Stimulated activated CD4-positive, alpha-beta T cell treated with anti-CD3 and anti-CD28 coated beads, TNF-alpha, amount 100 ng/mL, for 4 hours (primary cell): Measurements from ENCODE around the gene RPL9.
"Not testable (repeated sequence)": the region's sequence is repeated elsewhere in the genome, so short reads cannot be mapped to it uniquely, and the experiment has no call there.

Experiments
- DNase-seq, 3 experiments: peaks; one replicate each; pipeline ENCODE4 v3.0.0-alpha.2; 2020; ENCODE audit warnings: low read depth in 3 of 3

Gene RPL9

GRCh38 chr4:39458505-39459300 lies at the start of gene RPL9, which contains the start of gene LIAS:
TSS of gene RPL9 (minus strand) at chr4:39458922. CDS start at chr4:39458439, 483 bp downstream.
TSS of gene LIAS (plus strand) at chr4:39459056. CDS start at chr4:39459118, 62 bp downstream.
- peak; percentile 76 to 88 (median 87) for DNase-seq

GRCh38 chr4:39505581-39505980 lies 46.9 kb upstream of the RPL9 start:
- no peak for DNase-seq

DNA sequence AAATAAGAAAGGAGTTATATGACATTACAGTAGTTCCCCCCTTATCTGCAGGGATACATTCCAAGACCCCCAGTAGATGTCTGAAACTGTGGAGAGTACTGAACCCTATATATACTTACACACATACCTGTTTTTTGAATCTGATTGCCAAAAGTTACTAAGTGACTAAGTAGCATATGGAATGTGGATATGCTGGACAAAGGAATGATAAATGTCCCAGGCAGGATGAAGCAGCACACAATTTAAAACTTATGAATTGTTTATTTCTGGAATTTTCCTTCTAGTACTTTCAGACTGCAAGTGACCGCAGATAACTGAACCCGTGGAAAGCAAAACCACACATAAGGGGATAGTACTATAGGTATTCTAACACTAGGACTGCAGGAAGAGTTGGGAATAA lies 45.8 kb upstream of the RPL9 start:
- DNase-seq: no peak

- not testable (repeated sequence) for DNase-seq
These were observed 43.9 kb upstream of the RPL9 start for GRCh38 chr4:39502664-39503035.

DNA sequence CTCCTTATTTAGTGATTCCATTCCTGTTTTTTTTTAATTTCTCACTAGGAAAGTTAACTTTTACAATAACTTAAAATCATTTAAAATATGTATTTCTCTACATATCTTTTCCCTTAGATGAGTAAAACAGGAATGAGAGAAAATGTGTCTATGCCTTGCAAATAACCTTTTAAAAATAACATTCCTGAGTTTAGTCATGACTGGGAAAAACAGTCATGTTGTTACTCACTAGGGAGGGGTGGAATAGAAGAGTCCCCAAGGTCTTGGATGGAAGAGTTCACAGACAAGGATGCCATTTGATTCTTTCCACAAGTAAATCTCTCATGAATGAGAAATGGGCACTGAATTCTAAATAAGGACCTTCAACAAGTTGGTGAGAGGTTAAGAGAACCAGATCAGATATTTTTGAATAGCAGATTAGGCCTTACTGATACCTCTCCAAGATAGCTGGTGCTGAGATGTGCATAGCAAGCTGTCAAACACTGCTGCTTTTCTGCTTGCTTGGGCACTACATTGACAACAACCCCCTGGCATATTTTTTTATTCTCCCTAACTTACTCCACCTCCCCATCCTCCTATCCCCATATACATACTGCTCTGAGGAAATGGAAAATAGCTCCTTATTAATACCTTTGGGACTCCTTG lies 43.4 kb upstream of the RPL9 start:
- DNase-seq: no peak

DNA sequence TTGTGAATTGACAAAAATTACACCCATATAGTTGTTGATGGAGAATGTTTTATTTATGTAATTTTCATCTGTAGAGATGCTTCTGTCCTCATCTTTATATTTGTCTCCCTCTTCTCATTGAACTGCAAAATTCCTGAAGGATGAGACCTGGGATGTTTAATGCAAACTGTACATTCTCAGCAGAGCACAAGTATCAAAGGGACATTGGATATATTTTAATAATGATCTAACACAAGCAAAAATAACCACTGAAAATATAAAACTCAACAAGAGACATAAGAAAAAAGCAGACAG lies 40.0 kb upstream of the RPL9 start:
- DNase-seq: no peak

DNA sequence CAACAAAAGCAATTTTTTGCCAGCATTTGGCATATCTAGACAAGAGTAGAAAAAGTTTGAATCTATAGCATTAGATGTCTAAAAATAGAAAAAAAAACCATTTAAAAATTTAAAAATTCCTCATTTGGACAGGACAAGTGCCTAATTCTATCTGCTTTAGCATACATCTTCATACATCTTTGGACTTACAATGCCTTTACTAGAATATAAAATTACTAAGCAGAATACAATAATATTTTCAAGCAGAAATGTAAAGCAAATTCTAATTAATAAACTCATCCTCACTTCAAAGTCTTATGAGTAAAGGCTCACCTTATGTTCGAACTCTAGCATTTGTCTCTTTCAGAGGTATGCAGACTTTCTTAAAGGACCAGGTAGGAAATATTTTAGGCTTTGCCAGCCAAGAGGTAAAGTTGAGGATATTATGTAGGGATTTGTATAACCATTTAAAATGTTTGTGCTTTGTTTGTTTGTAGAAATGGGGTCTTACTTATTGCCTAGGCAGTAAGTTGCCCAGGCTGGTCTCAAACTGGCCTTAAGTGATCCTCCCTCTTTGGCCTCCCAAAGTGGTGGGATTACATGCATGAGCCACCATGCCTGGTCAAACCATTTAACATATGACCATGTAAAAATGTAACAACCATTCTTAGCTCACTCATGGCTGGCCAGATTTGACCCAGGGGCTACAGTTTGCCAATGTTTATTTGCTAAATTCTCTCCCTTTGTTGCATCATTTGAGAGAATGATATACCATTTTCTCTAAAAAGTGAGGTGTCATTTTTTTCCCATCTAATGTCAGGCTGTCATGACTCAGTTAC lies 39.4 kb upstream of the RPL9 start:
- no peak for DNase-seq

- no peak for DNase-seq
These were observed 36.9 kb upstream of the RPL9 start for GRCh38 chr4:39495446-39496213.

GRCh38 chr4:39494354-39494753 lies 35.6 kb upstream of the RPL9 start:
- no peak for DNase-seq

DNA sequence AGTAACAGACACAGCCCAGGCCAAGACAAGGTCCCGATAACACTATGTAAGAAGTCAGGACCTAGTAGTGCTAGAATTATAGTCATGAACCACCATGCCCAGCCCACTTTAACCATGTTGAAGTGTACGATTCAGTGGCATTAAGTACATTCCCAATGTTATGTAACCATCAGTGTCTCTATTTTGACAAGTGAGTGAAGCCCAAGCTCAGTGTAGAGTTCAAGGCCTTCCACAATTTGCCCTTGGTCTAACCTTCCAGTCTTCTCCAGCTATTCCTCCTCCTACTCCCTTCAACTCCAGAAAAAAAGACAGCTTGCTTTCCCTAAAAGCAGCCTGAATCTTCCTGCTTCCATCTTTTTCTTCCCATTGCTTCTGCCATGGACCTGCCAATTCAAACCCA lies 31.6 kb upstream of the RPL9 start:
- DNase-seq: no peak

DNA sequence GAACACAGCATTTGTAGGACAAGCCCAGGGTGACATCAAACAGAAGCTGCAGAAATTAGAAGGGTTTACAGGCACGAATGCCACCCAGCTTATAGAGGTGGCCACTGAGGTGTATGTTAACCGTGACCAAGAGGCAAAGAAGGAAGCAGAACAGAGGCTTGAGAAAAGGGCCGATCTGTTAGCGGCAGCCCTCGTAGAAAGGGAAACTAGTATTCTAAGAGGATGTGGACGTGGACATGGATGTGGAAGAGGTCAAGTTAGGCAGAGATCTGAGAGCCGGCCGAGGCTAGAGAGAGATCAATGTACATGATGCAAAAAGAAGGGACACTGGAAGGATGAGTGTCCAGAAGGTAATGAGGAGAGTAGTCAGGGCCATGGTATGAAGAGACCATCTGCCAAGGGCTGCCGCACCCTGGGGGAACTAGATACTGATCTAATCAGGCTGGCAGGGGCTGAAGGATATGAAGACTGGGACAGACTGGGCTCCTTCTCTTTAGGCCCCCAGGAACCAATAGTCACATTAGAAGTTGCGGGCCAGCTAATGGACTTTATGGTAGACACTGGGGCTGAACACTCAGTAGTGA lies 27.6 kb upstream of the RPL9 start:
- DNase-seq: no peak

- DNase-seq: no peak
These were observed 26.0 kb upstream of the RPL9 start for GRCh38 chr4:39484582-39485272.

- no peak for DNase-seq
These were observed 22.4 kb upstream of the RPL9 start for GRCh38 chr4:39480902-39481695.

- DNase-seq: no peak
These were observed 21.5 kb upstream of the RPL9 start for GRCh38 chr4:39480251-39480650.

GRCh38 chr4:39476187-39476895 lies 17.6 kb upstream of the RPL9 start:
- no peak for DNase-seq

GRCh38 chr4:39472396-39472795 lies 13.7 kb upstream of the RPL9 start:
- DNase-seq: no peak

DNA sequence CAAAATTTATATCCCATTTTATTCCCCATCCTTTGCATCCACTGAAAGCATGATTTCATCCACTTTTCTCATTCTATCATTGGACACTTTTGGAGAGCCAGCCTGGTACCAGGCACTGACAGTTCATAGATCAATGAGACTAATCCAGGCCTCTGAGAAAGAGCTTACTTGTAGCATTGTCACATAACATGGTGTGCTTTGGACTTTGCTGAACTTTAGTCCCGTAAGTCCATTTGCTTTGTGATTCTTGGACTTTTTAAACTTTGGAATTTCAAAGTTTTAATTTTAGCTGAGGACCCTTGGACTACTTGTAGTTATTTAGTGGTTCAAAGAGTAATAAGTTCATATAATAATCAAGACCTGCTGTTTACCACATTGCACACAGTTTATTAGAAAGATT lies 11.7 kb upstream of the RPL9 start:
- no peak for DNase-seq

DNA sequence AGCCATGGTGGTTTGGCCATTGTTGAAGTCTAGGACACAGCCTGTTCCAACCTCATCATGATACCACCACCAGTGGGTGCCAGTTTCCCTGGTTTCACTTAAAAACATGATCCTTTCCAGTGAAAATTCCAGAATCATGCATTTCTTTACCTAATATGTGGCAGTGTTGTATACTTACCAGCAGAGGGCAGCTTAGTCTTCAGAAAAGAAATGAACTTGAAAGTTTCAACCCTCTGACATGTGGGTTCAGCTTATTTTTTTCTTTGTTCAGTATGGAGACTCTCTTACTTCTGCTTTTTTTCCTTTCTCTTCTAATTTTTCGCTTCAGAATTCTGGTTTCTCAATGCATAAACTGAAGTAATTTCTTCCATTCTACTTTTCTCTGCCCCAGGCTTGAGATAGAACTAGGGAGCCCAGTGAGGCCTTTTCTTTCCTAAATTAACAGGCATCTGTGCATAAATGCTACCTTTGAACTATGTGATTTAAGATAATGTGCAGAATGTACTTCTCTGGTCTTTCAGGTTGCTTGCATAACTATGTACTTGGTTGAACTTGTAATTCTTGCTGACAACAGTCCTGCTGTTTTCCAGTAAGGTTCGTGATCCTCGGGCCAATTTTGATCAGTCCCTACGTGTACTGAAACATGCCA lies 10.8 kb upstream of the RPL9 start:
- no peak for DNase-seq

GRCh38 chr4:39467464-39467863 lies 8.7 kb upstream of the RPL9 start:
- no peak for DNase-seq
